PC-9 (cell line): ENCODE results near the gene HOXA1.

Experiments used
- CTCF ChIP-seq: fragments of 200-600 bp; sonication (generic); conservative IDR thresholded peaks from 2 replicates; pipeline ENCODE4 v1.6.1; 2017; ENCODE audit warnings: mixed run types, antibody characterized with exemption, mild to moderate bottlenecking, moderate library complexity
- EZH2 ChIP-seq: fragments of 200-600 bp; sonication (generic); IDR thresholded peaks from 2 replicates; pipeline ENCODE4 v1.8.0; 2017; ENCODE audit warnings: antibody characterized with exemption, low read depth

DNA sequence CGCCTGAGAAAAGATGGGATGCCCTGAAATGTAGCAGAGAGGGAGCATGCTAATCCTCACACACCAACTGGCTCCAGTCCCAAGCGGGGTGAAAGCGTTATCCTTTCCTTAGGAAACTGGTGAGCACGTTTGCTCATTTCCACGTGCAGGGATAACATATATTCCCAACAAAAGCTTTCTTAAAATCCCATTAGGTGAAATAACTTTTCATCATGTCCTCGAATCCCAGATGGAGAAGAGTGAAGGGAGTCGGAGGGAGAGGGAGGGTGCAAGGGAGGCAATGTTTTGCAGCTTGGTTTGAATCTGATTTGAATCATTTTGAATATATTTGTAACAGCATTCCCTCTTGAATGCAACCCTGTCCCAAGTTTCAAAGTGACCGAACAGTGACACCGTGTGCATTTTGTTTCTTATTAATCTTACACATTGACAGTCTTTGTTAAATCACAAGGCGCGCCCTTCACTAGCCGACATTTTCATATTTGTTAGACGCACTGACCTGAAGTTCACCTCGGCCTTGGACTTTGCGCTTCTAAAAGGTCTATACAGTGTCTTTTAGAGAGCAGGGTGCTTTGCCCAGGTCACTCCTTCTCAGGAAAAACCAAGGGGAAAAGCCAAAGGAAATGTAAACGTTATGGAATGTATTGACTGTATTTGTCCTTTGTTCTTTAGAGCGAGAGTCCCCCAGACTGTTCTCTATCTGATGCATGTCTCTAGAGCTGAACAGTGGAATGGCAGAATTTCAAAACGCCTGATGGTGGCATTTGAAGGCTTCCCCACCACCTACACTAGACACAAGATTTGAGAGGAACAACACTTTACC lies 37.8 kb upstream of the HOXA1 start:
- TF ChIP-seq CTCF (no peak), EZH2 (no peak)
